Measurements from ENCODE around the gene CALCOCO1.

DNA sequence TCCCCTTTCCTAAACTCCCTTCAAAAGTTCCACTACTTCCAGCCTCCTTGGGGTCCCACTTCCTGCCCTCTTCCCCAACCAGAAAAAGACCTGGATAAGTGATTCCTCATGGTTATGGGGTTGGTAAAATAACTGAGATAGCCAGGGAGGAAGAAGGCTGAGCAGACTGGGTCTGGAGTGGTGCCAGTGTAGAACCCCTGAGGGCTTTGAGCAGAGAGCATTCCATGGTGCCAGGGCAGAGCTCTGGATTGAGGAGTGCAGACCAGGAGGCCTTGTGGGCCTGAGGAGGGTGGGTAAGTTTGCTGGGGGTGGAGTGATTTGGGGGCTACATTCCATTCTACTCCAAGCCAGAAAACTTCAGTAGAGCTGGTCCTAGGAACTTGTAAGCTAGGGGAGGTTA lies 34.1 kb upstream of the CALCOCO1 start:
- TF ChIP-seq POLR2A (IDR thresholded peaks at IDR 0.05): no peak
- TF ChIP-seq, protein P1, sequence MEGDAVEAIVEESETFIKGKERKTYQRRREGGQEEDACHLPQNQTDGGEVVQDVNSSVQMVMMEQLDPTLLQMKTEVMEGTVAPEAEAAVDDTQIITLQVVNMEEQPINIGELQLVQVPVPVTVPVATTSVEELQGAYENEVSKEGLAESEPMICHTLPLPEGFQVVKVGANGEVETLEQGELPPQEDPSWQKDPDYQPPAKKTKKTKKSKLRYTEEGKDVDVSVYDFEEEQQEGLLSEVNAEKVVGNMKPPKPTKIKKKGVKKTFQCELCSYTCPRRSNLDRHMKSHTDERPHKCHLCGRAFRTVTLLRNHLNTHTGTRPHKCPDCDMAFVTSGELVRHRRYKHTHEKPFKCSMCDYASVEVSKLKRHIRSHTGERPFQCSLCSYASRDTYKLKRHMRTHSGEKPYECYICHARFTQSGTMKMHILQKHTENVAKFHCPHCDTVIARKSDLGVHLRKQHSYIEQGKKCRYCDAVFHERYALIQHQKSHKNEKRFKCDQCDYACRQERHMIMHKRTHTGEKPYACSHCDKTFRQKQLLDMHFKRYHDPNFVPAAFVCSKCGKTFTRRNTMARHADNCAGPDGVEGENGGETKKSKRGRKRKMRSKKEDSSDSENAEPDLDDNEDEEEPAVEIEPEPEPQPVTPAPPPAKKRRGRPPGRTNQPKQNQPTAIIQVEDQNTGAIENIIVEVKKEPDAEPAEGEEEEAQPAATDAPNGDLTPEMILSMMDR (IDR thresholded peaks at IDR 0.05): no peak
